GM18498 (cell line): Measurements from ENCODE around the gene FEM1C.
"Not testable (repeated sequence)": the region's sequence is repeated elsewhere in the genome, so short reads cannot be mapped to it uniquely, and the experiment has no call there.

Experiments
- ATAC-seq: cut with Tn5 transposase; IDR thresholded peaks from one replicate; pipeline ENCODE4 v1.9.1; 2021; ENCODE audit warnings: mild to moderate bottlenecking, moderate library complexity; ENCODE audit not compliant: unreplicated experiment

FEM1C gene

GRCh38 chr5:115479166-115479873 is 65.3 kb downstream of the FEM1C start:
- ATAC-seq = not testable (repeated sequence)

- no peak for ATAC-seq
These were observed 66.3 kb downstream of the FEM1C start for GRCh38 chr5:115478281-115478680.

- no peak for ATAC-seq
These were observed 67.0 kb downstream of the FEM1C start for GRCh38 chr5:115477581-115477980.

GRCh38 chr5:115475788-115476187 is 68.8 kb downstream of the FEM1C start:
- ATAC-seq = no peak

GRCh38 chr5:115472271-115473025 is 72.1 kb downstream of the FEM1C start:
- no peak for ATAC-seq

- ATAC-seq = no peak
These were observed 73.1 kb downstream of the FEM1C start for GRCh38 chr5:115471345-115472063.

GRCh38 chr5:115470921-115471320 is 73.7 kb downstream of the FEM1C start:
- ATAC-seq = no peak
